GM12878 (cell line): ENCODE data around the gene THRA. TPM values are rescaled to one million over a fixed set of nuclear protein-coding genes. Genes with fewer than 3 reads are reported as not detected.

Experiments
- ATAC-seq: fragments of 200-7000 bp; cut with Tn5 transposase; 3 replicates; pipeline ENCODE4 v1.9.1; 2020; ENCODE audit warnings: mild to moderate bottlenecking, moderate library complexity
- BruUV-seq: library from RNA; stranded (reverse); fragments of 400-500 nt; replicated peaks from 2 replicates; lab custom pipeline; 2021; lab: Mats Ljungman, UMichigan
- CTCF ChIA-PET: fragments of 300-600 bp; sonication (Branson Sonifier 250); formaldehyde crosslinking; extraction: SDS; loops from one replicate; lab custom pipeline; 2021; ENCODE audit warnings: inconsistent platforms; lab: Yijun Ruan, JAX
- POLR2A ChIA-PET: fragments of 350-600 bp; formaldehyde crosslinking; extraction: SDS; loops from one replicate; lab custom pipeline; 2021; ENCODE audit warnings: inconsistent platforms; lab: Charles Lee
- RAD21 ChIA-PET: fragments of 300-600 bp; sonication (Branson Sonifier 250); formaldehyde crosslinking; loops from one replicate; lab custom pipeline; 2023; ENCODE audit warnings: antibody characterized with exemption; ENCODE audit not compliant: unreplicated experiment; lab: Charles Lee
- SMC1A ChIA-PET: fragments of 300-600 bp; sonication (Branson Sonifier 250); formaldehyde crosslinking; loops from one replicate; lab custom pipeline; 2023; ENCODE audit not compliant: unreplicated experiment, uncharacterized antibody; lab: Charles Lee
- DNase-seq: peaks from one replicate; pipeline ENCODE4 v3.0.0-alpha.2; 2011; ENCODE audit warnings: low read depth, low spot score
- FAIRE-seq: peaks from 3 replicates; lab custom pipeline; 2011; peaks lifted over from hg19 to GRCh38; lab: Jason Lieb, UNC
- H2AFZ ChIP-seq: 2 replicates; pipeline ENCODE4 v1.6.0; 2011; ENCODE audit warnings: low read depth, low read length, control low read depth; ENCODE audit not compliant: control insufficient read depth
- H3K27ac ChIP-seq: 2 replicates; pipeline ENCODE4 v1.5.1; 2011; ENCODE audit warnings: control low read depth; ENCODE audit not compliant: control insufficient read depth, insufficient read depth
- H3K27me3 ChIP-seq, 2 experiments: replicated peaks in 1 of 2; 2 replicates each; pipeline versions ENCODE4 v1.6.0 to v1.6.1; 2011; ENCODE audit warnings: low read length in 1 of 2; ENCODE audit not compliant: control insufficient read depth in 2 of 2, insufficient read depth in 2 of 2
- H3K36me3 ChIP-seq, 2 experiments: 2 replicates each; pipeline ENCODE4 v1.5.1; 2011; ENCODE audit warnings: low read length in 1 of 2; ENCODE audit not compliant: control insufficient read depth in 2 of 2, insufficient read depth in 2 of 2
- H3K4me1 ChIP-seq: 2 replicates; pipeline ENCODE4 v1.6.1; 2011; ENCODE audit warnings: mild to moderate bottlenecking, low read length, moderate library complexity, mixed read lengths; ENCODE audit not compliant: control insufficient read depth, insufficient read depth
- H3K4me2 ChIP-seq: 2 replicates; pipeline ENCODE4 v1.6.0; 2011; ENCODE audit warnings: control low read depth; ENCODE audit not compliant: control insufficient read depth, insufficient read depth
- H3K4me3 ChIP-seq: fragments of 200-600 bp; sonication (generic); 2 replicates; pipeline ENCODE4 v1.5.1; 2016
- H3K79me2 ChIP-seq: 2 replicates; pipeline ENCODE4 v1.6.0; 2011; ENCODE audit warnings: low read length; ENCODE audit not compliant: control insufficient read depth, insufficient read depth
- H3K9ac ChIP-seq: 2 replicates; pipeline ENCODE4 v1.8.0; 2011; ENCODE audit warnings: low read length, control low read depth, mixed read lengths; ENCODE audit not compliant: control insufficient read depth, insufficient read depth
- H3K9me3 ChIP-seq: replicated peaks from 3 replicates; pipeline ENCODE4 v1.5.1; 2011; ENCODE audit warnings: mild to moderate bottlenecking, low read length; ENCODE audit not compliant: control insufficient read depth, insufficient read depth
- H4K20me1 ChIP-seq: 2 replicates; pipeline ENCODE4 v1.6.0; 2011; ENCODE audit not compliant: control insufficient read depth, insufficient read depth
- BMI1 ChIP-seq: fragments of 450-650 bp; IDR thresholded peaks from 2 replicates; pipeline ENCODE4 v1.6.1; 2016; ENCODE audit warnings: mild to moderate bottlenecking, moderate library complexity, borderline replicate concordance
- DPF2 ChIP-seq: fragments of 450-650 bp; IDR thresholded peaks from 2 replicates; pipeline ENCODE4 v1.6.1; 2017; ENCODE audit warnings: mild to moderate bottlenecking
- EED ChIP-seq: sonication (generic); IDR thresholded peaks from 2 replicates; pipeline ENCODE4 v1.6.1; 2016; ENCODE audit warnings: antibody characterized with exemption, low read depth
- ETV6 ChIP-seq, 2 experiments: fragments of 450-650 bp in 1 of 2; IDR thresholded peaks in 1 of 2; conservative IDR thresholded peaks in 1 of 2; 2 replicates each; pipeline ENCODE4 v1.6.1; 2014; ENCODE audit warnings: antibody characterized with exemption in 1 of 2, borderline replicate concordance in 1 of 2, low read depth in 1 of 2, mild to moderate bottlenecking in 1 of 2, moderate library complexity in 1 of 2
- GABPA ChIP-seq: IDR thresholded peaks from 2 replicates; pipeline ENCODE4 v1.6.1; 2014; ENCODE audit warnings: antibody characterized with exemption, low read depth, mild to moderate bottlenecking, inconsistent platforms
- HDAC2 ChIP-seq: fragments of 200-600 bp; sonication (generic); IDR thresholded peaks from 2 replicates; pipeline ENCODE4 v1.6.1; 2017
- IRF5 ChIP-seq: fragments of 450-650 bp; IDR thresholded peaks from 2 replicates; pipeline ENCODE4 v1.6.1; 2017; ENCODE audit warnings: borderline replicate concordance
- NR2C1 ChIP-seq: fragments of 450-650 bp; IDR thresholded peaks from 2 replicates; pipeline ENCODE4 v1.6.1; 2017; ENCODE audit warnings: antibody characterized with exemption, mild to moderate bottlenecking, moderate library complexity
- PAX5 ChIP-seq: IDR thresholded peaks from 2 replicates; pipeline ENCODE4 v1.6.1; 2011; ENCODE audit warnings: low read depth, low read length, borderline replicate concordance
- PKNOX1 ChIP-seq: fragments of 450-650 bp; IDR thresholded peaks from 2 replicates; pipeline ENCODE4 v1.6.1; 2016; ENCODE audit warnings: mild to moderate bottlenecking
- RAD51 ChIP-seq: fragments of 450-650 bp; IDR thresholded peaks from 2 replicates; pipeline ENCODE4 v1.6.1; 2016; ENCODE audit warnings: moderate library complexity, mild to moderate bottlenecking, inconsistent platforms
- RFX5 ChIP-seq: IDR thresholded peaks from 2 replicates; pipeline ENCODE4 v1.6.1; 2011; ENCODE audit warnings: low read depth, low read length, improper control_type of control experiment
- RUNX3 ChIP-seq: IDR thresholded peaks from 2 replicates; pipeline ENCODE4 v1.6.1; 2012; ENCODE audit warnings: low read length, inconsistent platforms
- SMAD1 ChIP-seq: fragments of 450-650 bp; IDR thresholded peaks from 2 replicates; pipeline ENCODE4 v1.6.1; 2018; ENCODE audit warnings: mild to moderate bottlenecking, low read depth; ENCODE audit not compliant: partially characterized antibody
- SMC3 ChIP-seq: IDR thresholded peaks from 2 replicates; pipeline ENCODE4 v1.6.1; 2011; ENCODE audit warnings: low read length, improper control_type of control experiment, borderline replicate concordance
- ZBTB40 ChIP-seq: fragments of 450-650 bp; IDR thresholded peaks from 2 replicates; pipeline ENCODE4 v1.6.1; 2016; ENCODE audit warnings: mild to moderate bottlenecking, moderate library complexity, borderline replicate concordance
- WGBS: methylation state at CpG from one replicate; pipeline ENCODE4 v1.1.6; 2016; ENCODE audit warnings: low lambda C conversion rate; ENCODE audit not compliant: insufficient replicate concordance, insufficient coverage; ENCODE audit errors: missing lambda C conversion rate; 5-methylcytosine and 5-hydroxymethylcytosine counted together
- in situ Hi-C: fragments of 300-500 bp; cut with MboI; formaldehyde crosslinking; loops from 9 replicates; pipeline ENCODE4 v1.14.3; 2018; ENCODE audit warnings: mixed read lengths
- intact Hi-C: fragments of 100-400 bp; cut with micrococcal nuclease; formaldehyde crosslinking; loops from one replicate; pipeline ENCODE4 v1.14.2; 2022; ENCODE audit not compliant: unreplicated experiment
- polyA plus RNA-seq, 11 experiments: library from polyadenylated mRNA; depleted of rRNA in 4 of 11; unstranded in 6 of 11; stranded (reverse) in 5 of 11; fragments of >200 nt; fragmentation: Nextera tagmentation in 4 of 11; fragmentation: Illumina TruSeq in 1 of 11; extraction: Ambion mirVana in 4 of 11; extraction: Trizol in 1 of 11; gene quantifications; 1 replicate in 1 of 11; 2 replicates in 10 of 11; pipeline versions ENCODE4 v1.2.1 to v1.2.3, GENCODE V29; 2011 to 2016; ENCODE audit warnings: inconsistent platforms in 2 of 11, missing spikeins in 2 of 11, low read depth in 1 of 11
- total RNA-seq, 4 experiments: library from RNA; depleted of rRNA in 3 of 4; stranded (reverse); fragments of >200 nt in 3 of 4; fragmentation: Illumina TruSeq in 1 of 4; extraction: Trizol in 1 of 4; gene quantifications; 2 replicates each; pipeline versions ENCODE4 v1.2.1 to v1.2.3, GENCODE V29; 2013 to 2021

THRA gene
- total and polyA plus RNA-seq, 10 of the 15 experiments (the other 5 are each of a cell fraction or from before 2014, with no cell fraction given), result 0.03 to 2.0 (median 0.64) TPM

- no peak for TF ChIP-seq ZBTB40
- no peak for TF ChIP-seq RAD51
- TF ChIP-seq DPF2, result no peak
- TF ChIP-seq BMI1, result no peak
- no peak for TF ChIP-seq PAX5
These were observed 13.8 kb downstream of the THRA start (continued) for GRCh38 chr17:40076591-40076990.

- no peaks in the 10 kb centered on the region for H3K79me2 ChIP-seq
- ChIA-PET POLR2A (no interaction called here), CTCF (no interaction called here), RAD21 (no interaction called here), SMC1A (no interaction called here)
- H3K27me3 ChIP-seq, result no peaks in the 10 kb centered on the region
- intact Hi-C loops (no loop called here), in situ Hi-C loops (no loop called here)
- no peaks in the 10 kb centered on the region for H3K9me3 ChIP-seq
- no peak overlapping the region for H2AFZ ChIP-seq
- no peak overlapping the region for H3K9ac ChIP-seq
- no peaks in the 10 kb centered on the region for H4K20me1 ChIP-seq
- H3K4me1 ChIP-seq, result peaks cover 4% of the 10 kb centered on the region; the same call in 1 of the 2 replicates
- H3K27ac ChIP-seq, result no peak overlapping the region
- no peaks in the 10 kb centered on the region for H3K36me3 ChIP-seq
- DNase-seq (no peak), ATAC-seq (no peak), FAIRE-seq (no peak)
- no peak overlapping the region for H3K4me2 ChIP-seq
- BruUV-seq, result no TSS peak
- WGBS, result 49% methylated on average over 3 of the region's 3 CpGs
- H3K4me3 ChIP-seq, result no peak overlapping the region
- TF ChIP-seq SMAD1 (no peak), NR2C1 (no peak), RUNX3 (no peak), RFX5 (no peak), PKNOX1 (no peak), SMC3 (no peak), GABPA (no peak), IRF5 (no peak), ETV6 (conservative IDR thresholded peaks at IDR 0.05 in 1 of 2, IDR thresholded peaks at IDR 0.05 in 1 of 2; ENCODE audit: borderline replicate concordance in 1 of 2, low read depth in 1 of 2) (no peak), HDAC2 (no peak), EED (no peak)
These were observed 16.8 kb downstream of the THRA start for GRCh38 chr17:40079545-40079944.
